ENCODE measurements around the gene DYSF.

DYSF gene

GRCh38 chr2:71567625-71568024 is 114.3 kb downstream of the DYSF start (continued):
- TF ChIP-seq PRDM2 (tag by site-specific recombination; IDR thresholded peaks at IDR 0.05; ENCODE audit: borderline replicate concordance), result no peak
- no peak for TF ChIP-seq PRDM1 (tag by site-specific recombination; IDR thresholded peaks at IDR 0.05)
- TF ChIP-seq ZNF843 (tag by site-specific recombination; IDR thresholded peaks at IDR 0.05), result no peak
- no peak for TF ChIP-seq ZNF701 (tag by site-specific recombination; IDR thresholded peaks at IDR 0.05)
- no peak for TF ChIP-seq ZBTB17 (tag by site-specific recombination; IDR thresholded peaks at IDR 0.05)
- TF ChIP-seq ZBTB1 (tag by site-specific recombination; IDR thresholded peaks at IDR 0.05), result no peak
- no peak for TF ChIP-seq EGR2 (tag by site-specific recombination; IDR thresholded peaks at IDR 0.05; ENCODE audit: low read depth)
- TF ChIP-seq ZNF341 (tag by site-specific recombination; IDR thresholded peaks at IDR 0.05; ENCODE audit: low read depth), result no peak
- no peak for TF ChIP-seq RBAK (tag by site-specific recombination; IDR thresholded peaks at IDR 0.05)
- TF ChIP-seq ZNF830 (tag by site-specific recombination; IDR thresholded peaks at IDR 0.05; ENCODE audit: low read depth), result no peak

DNA sequence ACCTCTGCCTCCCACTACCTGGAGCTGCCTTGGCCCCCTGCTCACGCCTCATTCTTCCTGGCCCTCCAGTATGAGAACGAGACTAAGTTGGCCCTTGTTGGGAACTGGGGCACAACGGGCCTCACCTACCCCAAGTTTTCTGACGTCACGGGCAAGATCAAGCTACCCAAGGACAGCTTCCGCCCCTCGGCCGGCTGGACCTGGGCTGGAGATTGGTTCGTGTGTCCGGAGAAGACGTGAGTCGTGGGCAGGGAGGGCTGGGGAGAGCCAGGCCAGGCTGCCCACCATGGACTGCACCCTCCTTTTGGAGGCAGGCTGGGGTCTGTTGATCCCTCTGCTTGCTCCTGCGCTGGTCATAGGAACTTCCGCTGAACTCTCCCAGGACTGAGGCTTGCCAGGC is 114.7 kb downstream of the DYSF start:
- ChIA-PET POLR2A (no interaction called here), CTCF (no interaction called here)
- H3K4me1 ChIP-seq (ENCODE audit: control insufficient read depth, insufficient read depth, low read length), result no peaks in the 10 kb centered on the region
- H3K36me3 ChIP-seq (ENCODE audit: control insufficient read depth in 2 of 2, insufficient read depth in 1 of 2, low read length in 2 of 2), result no peaks in the 10 kb centered on the region
- no peak overlapping the region for H3K4me3 ChIP-seq (ENCODE audit: low read depth, low read length)
- TF ChIP-seq, protein P1, sequence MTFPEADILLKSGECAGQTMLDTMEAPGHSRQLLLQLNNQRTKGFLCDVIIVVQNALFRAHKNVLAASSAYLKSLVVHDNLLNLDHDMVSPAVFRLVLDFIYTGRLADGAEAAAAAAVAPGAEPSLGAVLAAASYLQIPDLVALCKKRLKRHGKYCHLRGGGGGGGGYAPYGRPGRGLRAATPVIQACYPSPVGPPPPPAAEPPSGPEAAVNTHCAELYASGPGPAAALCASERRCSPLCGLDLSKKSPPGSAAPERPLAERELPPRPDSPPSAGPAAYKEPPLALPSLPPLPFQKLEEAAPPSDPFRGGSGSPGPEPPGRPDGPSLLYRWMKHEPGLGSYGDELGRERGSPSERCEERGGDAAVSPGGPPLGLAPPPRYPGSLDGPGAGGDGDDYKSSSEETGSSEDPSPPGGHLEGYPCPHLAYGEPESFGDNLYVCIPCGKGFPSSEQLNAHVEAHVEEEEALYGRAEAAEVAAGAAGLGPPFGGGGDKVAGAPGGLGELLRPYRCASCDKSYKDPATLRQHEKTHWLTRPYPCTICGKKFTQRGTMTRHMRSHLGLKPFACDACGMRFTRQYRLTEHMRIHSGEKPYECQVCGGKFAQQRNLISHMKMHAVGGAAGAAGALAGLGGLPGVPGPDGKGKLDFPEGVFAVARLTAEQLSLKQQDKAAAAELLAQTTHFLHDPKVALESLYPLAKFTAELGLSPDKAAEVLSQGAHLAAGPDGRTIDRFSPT (tag by site-specific recombination; IDR thresholded peaks at IDR 0.05), result no peak
- TF ChIP-seq ZNF548 (tag by site-specific recombination; IDR thresholded peaks at IDR 0.05) (no peak), ZXDB (tag by site-specific recombination; IDR thresholded peaks at IDR 0.05) (no peak), ZNF366 (tag by site-specific recombination; conservative IDR thresholded peaks at IDR 0.05) (no peak), ZNF157 (tag by site-specific recombination; IDR thresholded peaks at IDR 0.05) (no peak), YY1 (tag by site-specific recombination; IDR thresholded peaks at IDR 0.05) (no peak), ZNF211 (tag by site-specific recombination; IDR thresholded peaks at IDR 0.05; ENCODE audit: low read depth) (no peak), ZNF274 (IDR thresholded peaks at IDR 0.05; ENCODE audit: low read length) (no peak), ZNF274 (tag by site-specific recombination; IDR thresholded peaks at IDR 0.05; ENCODE audit: borderline replicate concordance) (no peak), ZNF664 (tag by site-specific recombination; IDR thresholded peaks at IDR 0.05) (no peak), ZNF521 (tag by site-specific recombination; IDR thresholded peaks at IDR 0.05) (no peak), EGR2 (tag by site-specific recombination; IDR thresholded peaks at IDR 0.05; ENCODE audit: low read depth) (no peak), ZNF704 (tag by site-specific recombination; IDR thresholded peaks at IDR 0.05) (no peak), ZNF514 (tag by site-specific recombination; IDR thresholded peaks at IDR 0.05) (no peak)
- TF ChIP-seq, protein P2, sequence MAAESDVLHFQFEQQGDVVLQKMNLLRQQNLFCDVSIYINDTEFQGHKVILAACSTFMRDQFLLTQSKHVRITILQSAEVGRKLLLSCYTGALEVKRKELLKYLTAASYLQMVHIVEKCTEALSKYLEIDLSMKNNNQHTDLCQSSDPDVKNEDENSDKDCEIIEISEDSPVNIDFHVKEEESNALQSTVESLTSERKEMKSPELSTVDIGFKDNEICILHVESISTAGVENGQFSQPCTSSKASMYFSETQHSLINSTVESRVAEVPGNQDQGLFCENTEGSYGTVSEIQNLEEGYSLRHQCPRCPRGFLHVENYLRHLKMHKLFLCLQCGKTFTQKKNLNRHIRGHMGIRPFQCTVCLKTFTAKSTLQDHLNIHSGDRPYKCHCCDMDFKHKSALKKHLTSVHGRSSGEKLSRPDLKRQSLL (tag by site-specific recombination; IDR thresholded peaks at IDR 0.05), result no peak
- TF ChIP-seq, protein P3, sequence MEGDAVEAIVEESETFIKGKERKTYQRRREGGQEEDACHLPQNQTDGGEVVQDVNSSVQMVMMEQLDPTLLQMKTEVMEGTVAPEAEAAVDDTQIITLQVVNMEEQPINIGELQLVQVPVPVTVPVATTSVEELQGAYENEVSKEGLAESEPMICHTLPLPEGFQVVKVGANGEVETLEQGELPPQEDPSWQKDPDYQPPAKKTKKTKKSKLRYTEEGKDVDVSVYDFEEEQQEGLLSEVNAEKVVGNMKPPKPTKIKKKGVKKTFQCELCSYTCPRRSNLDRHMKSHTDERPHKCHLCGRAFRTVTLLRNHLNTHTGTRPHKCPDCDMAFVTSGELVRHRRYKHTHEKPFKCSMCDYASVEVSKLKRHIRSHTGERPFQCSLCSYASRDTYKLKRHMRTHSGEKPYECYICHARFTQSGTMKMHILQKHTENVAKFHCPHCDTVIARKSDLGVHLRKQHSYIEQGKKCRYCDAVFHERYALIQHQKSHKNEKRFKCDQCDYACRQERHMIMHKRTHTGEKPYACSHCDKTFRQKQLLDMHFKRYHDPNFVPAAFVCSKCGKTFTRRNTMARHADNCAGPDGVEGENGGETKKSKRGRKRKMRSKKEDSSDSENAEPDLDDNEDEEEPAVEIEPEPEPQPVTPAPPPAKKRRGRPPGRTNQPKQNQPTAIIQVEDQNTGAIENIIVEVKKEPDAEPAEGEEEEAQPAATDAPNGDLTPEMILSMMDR (tag by site-specific recombination; IDR thresholded peaks at IDR 0.05), result no peak
- H3K9me3 ChIP-seq (ENCODE audit: control insufficient read depth, insufficient read depth, low read depth, low read length), result no peaks in the 10 kb centered on the region
- H3K27ac ChIP-seq (ENCODE audit: extremely low read depth, low read depth, low read length), result no peak overlapping the region

Data from HEK293 (cell line).